GM10847 (cell line): ENCODE data around the gene PDE7B.

Experiments used
- POLR2A ChIP-seq: IDR thresholded peaks from 2 replicates; pipeline ENCODE4 v1.6.1; 2011; ENCODE audit not compliant: insufficient read length; ENCODE audit errors: extremely low read depth

PDE7B gene

DNA sequence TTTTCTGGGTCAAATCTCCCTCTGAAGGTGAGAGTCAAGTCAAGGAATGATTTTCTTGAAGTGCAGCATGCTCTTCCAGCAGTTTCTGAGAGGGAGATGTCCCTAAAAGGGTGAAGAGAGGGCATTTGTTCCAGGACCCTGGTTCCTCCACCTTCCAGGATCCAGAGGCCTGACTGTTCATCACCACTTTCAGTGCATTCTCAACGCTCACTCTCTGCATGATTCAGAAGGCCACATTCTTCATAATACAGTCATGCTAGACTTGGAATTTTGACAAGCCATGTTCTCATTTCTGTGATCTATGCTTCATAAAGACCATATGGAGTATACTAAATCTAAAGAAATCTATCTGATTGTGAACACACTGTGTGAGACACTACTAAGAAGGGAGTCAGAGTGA is 85.1 kb downstream of the PDE7B start:
- no peak for TF ChIP-seq POLR2A

DNA sequence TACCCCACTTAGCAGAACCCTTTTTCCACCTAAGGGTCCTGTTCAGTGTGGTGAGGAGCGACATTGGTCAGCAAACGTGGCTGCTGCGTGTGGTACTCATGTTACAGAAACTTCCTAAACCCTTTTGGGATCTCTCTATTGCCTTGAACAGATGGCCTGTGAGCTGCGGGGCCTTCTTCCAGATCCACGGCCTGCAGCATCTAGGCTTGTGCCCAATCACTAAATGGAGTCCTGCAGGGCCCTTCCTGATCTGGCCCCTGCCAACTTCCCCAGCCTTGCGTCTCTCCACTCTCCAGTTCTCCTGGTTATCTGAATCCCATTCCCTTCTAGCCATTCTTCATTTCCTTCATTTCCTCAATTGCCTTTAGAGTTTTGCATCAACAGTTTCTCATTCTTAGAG is 85.6 kb downstream of the PDE7B start:
- no peak for TF ChIP-seq POLR2A

DNA sequence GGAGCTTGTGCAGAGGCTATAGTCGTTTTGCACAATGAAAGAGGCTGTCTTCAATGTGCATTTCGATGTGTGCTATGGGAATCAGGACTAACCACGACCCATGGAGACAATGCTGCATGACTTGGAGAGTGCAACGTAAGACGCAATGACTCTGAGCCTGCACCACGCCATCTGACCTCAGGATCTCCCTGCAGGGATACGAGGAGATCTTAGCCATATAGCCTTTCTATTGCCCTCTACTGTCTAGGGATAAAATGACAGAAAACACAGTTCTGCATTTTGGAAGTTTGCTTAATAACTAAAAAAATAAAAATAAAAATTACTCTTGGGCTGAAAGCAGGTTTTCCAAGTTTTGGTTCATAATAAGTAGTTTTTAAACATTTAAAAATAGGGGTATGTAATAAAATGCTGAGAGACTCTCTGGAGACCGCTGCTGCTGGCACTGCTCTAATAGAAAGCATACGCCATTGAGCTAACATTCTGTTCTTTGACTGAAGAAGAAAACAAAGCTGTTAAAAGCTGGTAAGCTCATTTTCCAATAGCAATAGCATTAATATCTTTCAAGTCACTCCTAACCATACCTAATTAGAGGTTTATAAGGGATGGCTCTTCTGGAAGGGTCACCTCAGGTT is 87.2 kb downstream of the PDE7B start:
- TF ChIP-seq POLR2A, result no peak

DNA sequence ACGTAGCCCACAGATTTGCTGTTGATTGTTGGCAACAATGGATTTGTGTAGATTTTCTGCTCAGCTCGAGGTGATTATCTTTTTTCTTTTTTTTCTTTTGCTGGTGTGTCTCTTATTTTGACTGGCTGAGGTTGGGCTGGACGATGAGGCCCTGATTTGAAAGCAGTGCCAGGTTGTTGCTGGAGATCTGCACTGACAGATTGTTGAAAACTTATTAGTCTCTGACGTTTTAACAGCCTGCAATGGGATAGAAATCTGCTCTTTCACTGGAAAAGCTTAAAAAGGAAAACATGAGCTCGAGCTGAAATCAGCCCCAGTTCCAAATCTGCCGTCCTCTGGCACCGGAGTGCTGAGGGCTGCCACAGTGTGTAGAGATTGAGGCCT is 87.7 kb downstream of the PDE7B start:
- no peak for TF ChIP-seq POLR2A

GRCh38 chr6:135940616-135941167 is 89.2 kb downstream of the PDE7B start:
- TF ChIP-seq POLR2A, result no peak

DNA sequence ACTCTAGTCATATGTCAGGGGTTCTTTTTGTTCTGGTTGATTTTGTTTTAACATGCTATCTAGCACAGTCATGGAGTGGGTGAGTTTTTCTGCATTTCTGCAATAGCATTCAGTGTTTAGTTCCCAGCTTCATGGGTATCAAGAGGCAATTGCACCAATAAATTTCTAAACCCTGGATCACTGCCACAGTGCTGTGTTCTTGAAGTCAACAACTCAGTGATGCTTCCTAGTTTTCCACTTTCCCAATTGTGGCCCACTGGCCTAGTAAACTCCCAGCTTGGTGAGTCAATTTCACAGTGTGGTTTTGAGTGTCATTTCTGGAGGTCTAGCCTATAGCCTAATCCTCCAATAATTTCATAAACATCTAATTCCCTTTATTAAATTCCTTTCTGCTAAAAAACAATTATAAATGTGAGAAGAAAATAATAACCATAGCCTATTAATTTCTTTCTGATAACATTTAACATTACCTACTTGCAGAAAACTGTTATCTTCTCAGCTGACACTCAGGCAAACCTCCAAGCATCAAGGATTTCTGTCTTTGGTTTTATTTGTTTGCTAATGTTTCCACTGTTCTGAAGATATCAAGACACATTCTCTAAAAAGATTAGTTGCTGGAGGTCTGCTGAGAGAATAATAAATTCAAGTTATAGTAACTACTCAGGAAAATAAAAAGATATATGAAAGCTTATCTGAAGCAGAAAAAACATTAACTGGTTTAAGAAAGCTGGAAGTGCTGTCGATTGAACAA is 89.9 kb downstream of the PDE7B start:
- TF ChIP-seq POLR2A, result no peak

GRCh38 chr6:135944120-135944519 is 92.6 kb downstream of the PDE7B start:
- TF ChIP-seq POLR2A, result no peak

- no peak for TF ChIP-seq POLR2A
Observed at GRCh38 chr6:135946674-135947073, 95.2 kb downstream of the PDE7B start.

GRCh38 chr6:135950669-135951068 is 99.2 kb downstream of the PDE7B start:
- TF ChIP-seq POLR2A, result no peak

- no peak for TF ChIP-seq POLR2A
Observed at GRCh38 chr6:135951169-135951568, 99.7 kb downstream of the PDE7B start.

DNA sequence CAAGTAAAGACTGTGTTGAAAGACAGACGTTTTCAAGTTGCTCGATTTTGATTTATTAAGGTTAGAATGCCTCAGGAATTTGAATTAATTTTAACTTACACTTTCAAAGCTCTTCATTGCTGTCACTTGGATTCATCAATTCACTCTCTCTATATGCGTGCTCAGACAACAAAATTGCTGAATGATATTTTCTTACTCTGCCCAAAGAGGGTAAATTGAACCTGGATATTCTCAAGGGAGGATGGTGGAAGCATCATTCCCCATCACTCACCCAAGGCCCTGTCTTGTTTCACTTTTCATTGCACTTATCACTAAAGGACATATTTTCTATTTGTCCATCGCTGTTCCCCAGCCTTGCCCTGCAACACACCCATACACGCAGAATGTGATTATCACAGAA is 102.3 kb downstream of the PDE7B start:
- no peak for TF ChIP-seq POLR2A

DNA sequence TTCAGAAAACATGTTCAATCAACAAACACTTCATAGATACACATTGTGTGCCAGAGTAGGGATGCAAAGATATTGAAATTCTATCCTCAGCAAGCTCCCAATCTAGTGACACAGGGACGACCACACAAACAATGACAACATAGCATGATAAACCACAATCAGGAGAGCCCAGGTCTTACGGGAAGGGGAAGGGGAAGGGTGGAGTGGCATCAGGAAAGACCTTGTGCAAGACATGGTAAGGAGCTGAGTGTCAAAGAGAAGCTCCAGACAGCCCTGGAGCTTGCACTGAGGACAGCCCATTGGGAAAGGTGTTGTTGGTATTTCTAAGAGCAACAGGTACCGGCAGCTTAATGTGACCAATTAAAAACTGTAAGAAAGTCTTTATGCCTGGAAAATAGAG is 103.6 kb downstream of the PDE7B start:
- TF ChIP-seq POLR2A, result no peak

DNA sequence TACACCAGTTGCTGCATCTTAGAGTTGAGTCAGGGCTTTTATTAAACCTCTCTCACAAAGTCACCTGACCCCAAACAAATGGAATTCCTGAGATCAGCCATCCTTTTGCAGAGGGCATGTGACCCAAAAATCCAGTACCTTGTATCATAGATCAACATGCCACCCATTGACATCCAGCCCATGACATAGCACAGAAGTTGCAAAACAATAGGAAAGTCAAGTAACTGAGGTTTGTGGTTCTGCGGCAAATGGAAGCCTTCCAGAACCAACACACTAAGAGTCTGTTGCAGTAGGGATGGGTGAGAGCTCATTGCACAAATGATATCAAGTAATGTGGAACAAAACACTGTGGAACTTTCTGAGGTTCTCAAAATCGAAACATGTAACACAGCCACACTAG is 111.2 kb downstream of the PDE7B start:
- TF ChIP-seq POLR2A, result no peak

GRCh38 chr6:135970750-135971149 is 119.2 kb downstream of the PDE7B start:
- no peak for TF ChIP-seq POLR2A

DNA sequence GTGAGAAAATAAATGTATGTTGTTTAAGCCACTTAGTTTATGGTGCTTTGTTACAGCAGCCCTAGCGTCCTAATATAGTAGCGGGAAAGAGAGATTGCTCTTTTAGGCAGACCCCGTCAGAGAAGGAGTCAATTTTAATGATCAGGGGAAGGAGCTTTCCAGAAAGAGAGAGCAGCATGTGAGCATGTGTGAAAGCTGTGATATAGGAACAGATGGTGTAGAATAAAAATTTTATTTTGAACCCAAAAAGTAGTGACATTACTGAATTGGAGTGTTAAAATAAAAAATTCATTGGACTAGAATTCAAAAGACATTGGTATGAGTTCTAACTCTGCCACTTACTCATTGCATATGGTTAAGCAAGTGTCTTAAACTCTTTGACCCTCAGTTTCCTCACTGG is 119.8 kb downstream of the PDE7B start:
- no peak for TF ChIP-seq POLR2A

GRCh38 chr6:135972150-135972549 is 120.6 kb downstream of the PDE7B start:
- no peak for TF ChIP-seq POLR2A

DNA sequence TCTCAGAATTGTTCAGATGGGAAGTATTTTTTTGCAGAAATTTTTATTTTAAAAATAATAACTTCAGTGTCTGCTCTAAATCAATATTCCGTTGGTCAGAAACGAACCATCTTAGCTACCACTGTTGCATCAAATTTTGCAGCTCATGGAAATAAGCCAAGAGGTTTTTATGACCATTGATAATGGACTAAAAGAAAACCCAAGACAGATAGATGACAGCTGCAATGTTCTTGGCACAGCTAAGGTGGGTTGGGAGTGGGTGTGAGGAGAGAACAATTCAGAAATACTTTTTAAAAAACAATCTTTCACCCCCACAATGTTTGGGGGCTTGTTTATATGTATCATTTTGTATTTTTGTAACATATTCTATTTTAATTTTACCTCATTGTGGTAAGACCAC is 121.1 kb downstream of the PDE7B start:
- no peak for TF ChIP-seq POLR2A
